Stimulated activated CD4-positive, alpha-beta T cell treated with anti-CD3 and anti-CD28 coated beads, Interleukin-4, amount 100 ng/mL, for 4 hours (primary cell): ENCODE measurements around the gene RD3L.
"Not testable (repeated sequence)": the region's sequence is repeated elsewhere in the genome, so short reads cannot be mapped to it uniquely, and the experiment has no call there.

Source experiments
- DNase-seq, 2 experiments: peaks; one replicate each; pipeline ENCODE4 v3.0.0-alpha.2; 2020

RD3L gene

DNA sequence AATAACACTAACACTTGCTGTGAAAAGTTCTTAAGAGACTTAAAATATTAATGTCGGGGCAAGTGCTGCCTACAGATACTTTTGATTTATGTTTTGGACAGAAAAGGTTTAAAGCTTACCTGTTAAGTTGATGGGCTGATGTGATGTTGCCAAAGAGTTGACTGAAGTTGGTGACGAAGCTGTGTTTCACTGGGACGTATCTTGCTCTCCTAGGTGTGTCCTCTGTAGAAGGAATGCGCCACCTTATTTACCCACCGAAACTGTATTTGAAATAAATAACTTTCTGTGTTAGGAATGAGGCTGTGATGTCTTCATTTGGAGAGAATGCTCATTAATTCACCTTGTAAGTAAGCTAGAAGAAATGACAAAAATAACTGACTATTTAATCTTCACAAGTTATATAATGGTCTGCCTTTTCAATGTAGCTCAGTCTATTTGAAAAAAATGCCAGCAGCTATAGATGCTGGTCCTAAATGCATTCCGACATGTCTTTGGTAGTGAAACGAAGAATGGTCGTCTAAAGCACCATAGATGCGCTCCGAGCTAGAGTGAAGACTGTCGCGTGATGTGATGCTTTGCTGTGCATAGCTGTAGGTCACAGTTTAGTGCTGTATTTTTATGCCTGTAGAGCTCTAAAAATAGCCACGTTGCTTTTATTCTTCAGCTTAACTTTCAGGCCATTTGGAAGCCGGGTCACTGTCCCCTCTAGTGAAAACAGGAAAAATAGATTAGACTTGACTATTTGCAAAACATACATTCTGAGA is at the start of gene RD3L:
Gene RD3L, minus strand, starts transcription at position 557 of the 764 bp plus-strand sequence. CDS start 834 bp downstream, outside the sequence.
- no peak for DNase-seq

DNA sequence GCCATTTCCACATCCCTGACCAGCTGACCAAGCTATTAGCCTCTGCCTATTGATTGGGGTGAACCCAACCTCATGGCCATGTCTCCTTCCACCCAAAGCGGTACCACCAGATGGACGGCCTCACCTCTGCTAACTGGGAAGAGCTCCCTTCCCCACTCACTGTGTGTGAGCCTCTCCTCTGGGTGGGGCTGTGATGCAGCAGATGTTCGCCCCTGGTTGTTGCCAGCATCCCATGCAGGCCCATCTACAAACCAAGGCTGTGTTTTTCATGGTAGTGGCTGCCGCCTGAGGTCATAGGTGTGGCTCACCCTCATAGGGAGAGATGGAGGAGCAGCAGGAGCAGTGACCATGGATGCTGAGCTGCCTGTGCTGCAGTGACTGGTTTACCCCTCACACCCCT is 47.6 kb upstream of the RD3L start:
- DNase-seq = no peak

DNA sequence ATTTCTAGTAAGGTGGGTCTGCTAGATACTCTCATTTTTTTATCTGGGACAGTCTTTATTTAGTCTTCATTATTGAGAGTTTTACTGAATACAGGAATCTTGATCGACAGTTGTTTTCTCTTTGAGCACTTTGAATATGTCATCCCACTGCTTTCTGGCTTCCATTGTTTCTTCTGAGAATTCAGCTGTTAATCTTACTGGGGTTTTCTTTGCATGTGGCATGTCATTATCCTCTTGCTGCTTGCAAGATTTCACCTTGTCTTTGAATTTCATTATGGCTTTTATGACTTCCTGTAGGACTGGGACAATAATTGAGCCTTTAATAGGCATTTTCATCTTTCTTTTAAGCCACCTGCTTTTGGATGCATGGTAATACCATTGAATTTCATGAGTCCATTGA is 46.7 kb upstream of the RD3L start:
- DNase-seq = no peak

DNA sequence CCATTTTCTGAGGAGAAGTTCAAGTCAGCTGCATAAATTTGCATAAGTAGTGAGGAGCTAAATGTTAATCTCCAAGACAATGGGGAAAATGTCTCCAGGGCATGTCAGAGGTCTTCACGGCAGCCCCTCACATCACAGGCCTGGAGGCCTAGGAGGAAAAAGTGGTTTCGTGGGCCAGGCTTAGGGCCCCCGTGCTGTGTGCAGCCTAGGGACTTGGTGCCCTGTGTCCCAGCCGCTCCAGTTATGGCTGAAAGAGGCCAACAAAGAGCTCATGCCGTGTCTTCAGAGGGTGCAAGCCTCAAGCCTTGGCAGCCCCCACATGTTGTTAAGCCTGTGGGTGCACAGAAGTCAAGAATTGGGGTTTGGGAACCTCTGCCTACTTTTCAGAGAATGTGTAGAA is 41.9 kb upstream of the RD3L start:
- DNase-seq = no peak

DNA sequence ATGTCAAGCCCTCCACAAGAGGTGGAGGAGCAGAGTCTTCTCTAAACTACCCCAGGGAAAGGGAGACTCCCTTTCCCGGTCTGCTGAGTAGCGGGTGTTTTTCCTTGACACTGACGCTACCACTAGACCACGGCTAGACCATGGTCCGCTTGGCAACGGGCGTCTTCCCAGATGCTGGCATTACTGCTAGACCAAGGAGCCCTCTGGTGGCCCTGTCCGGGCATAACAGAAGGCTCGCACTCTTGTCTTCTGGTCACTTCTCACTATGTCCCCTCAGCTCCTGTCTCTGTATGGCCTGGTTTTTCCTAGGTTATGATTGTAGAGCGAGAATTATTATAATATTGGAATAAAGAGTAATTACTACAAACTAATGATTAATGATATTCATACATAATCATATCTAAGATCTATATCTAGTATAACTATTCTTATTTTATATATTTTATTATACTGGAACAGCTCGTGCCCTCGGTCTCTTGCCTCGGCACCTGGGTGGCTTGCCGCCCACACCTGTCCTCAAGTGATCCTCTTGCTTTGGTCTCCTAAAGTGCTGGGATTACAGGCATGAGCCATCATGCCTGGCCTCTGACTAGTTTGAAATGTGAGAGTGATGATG is 38.4 kb upstream of the RD3L start:
- DNase-seq = not testable (repeated sequence)

DNA sequence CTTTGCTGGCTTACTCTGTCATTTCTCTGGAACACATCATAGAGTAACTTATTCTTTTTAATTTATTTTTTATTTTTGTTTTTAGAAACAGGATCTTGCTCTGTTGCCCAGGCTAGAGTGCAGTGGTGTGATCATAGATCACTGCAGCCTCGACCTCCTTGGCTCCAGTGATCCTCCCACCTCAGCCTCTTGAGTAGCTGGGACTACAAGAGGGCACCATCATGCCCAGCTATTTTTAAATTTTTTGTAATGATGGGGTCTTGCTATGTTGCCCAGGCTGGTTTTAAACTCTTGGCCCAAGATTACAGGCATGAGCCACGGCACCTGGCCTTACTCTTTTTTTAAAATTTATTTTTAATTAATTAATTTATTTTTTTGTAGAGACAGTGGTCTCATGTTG is 32.2 kb upstream of the RD3L start:
- no peak for DNase-seq

DNA sequence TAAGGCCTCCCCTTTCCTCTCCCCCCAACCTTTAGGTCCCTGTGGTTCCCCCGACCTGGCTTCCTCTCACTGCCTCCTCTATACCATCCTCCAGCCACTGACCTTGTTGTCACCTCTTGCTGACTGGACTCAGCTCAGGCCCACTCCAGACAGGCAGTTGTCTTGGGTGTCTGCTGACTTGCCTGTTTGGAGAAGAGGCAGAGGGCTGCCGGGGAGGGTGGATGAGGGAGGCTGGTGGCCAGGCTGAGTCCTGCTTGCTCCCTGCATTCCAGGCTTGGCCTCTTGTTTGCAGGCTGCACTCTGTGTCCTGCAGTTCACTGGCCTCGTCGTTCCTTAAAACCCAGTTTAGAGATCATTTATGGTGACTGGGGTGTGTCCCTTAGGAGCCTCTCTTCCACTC is 31.0 kb upstream of the RD3L start:
- no peak for DNase-seq

DNA sequence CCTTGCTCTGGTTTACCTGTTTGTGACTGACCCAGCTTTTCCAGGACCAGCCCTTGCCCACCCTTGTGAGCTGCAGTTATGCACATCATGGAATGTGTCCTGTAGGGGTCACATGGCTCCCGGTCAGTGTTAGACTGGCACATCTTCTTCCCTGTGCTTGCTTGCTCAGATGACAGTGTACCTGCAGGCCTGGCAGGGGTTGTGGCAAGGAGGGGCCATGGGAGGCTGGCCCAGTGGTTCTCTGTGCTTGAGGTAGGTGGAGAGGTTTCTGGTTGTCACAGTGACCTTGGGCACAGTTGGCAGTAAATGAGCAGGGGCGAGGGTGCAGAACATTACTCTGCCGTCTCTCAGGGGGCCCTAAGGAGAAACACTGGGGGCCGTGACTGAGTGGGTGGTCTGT is 27.6 kb upstream of the RD3L start:
- DNase-seq = no peak

DNA sequence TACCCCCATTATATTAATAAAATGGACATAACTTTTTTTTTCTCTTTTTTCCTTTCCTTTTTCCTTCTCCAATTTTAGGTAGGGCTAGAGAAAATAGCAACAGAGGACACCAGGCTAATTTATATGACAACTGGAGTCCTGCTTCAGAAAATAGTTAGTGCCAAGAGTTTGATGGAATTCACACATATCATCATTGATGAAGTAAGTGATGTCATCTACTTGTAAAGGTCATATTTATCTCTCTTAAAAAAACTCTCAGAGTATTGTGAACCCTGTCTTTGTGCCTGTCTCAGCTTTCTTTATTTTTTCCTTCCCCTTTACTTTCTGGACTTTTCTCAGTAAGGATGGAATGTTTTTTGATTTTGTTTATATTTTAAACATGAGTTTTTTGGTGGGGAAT is 24.3 kb upstream of the RD3L start:
- no peak for DNase-seq

DNA sequence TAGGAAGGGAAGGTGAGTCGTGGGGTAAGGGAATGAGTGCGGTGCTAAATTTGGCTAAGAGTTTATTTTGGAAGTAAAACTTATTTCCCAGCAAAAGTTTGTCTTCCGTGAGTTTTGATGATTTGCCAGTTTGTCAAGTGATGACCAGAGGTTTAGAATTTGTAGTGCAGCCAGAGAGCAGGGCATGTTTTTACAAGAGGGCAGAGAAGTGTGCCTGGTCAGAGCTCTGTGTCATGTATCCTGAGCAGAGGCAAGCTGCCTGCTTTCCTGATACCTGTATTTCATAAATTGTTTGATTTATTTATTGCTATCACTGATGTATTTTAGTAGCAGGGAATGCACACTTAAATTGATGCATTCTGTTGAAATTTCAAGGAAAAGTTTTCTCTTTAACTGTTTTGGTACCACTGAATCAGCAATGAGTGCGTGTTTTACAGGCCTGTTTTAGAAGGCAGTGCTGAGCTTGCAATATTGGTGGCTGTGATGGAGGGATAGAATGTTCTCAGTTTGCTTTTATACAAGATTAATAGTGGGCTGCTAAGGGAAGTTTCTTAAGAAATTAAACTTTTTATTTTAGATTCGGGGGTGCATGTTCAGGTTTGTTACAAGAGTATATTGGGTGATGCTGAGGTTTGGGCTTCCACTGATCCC is 19.7 kb upstream of the RD3L start:
- DNase-seq = no peak

DNA sequence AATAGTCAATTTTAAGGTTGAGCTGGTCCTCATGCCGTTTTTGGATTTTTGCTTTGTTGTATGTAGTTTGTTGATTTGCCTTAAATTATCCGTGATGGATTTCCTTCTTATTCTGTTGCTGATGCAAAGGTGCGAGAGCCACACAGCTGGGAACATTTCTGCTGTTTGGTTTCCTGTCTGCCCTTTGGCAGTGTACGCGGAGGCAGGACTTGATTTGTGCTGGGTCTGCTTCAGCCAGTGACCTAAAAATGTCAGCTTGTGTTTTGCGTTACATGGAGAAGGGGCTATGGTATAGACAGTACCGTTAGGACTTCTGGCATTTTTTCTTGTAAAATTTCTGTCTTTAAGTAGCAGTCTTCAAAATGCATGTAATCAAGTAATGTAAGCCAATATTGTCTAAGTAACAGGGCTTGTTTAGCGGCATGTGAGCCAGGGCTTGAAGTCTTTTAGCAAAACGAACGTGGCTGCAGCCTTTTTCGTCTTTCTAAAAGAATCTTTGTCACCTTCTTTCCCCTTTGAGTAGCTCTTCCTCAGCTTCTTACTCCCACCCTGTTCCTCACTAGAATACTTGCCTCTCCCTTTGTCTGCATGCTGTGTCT is 18.2 kb upstream of the RD3L start:
- no peak for DNase-seq

DNA sequence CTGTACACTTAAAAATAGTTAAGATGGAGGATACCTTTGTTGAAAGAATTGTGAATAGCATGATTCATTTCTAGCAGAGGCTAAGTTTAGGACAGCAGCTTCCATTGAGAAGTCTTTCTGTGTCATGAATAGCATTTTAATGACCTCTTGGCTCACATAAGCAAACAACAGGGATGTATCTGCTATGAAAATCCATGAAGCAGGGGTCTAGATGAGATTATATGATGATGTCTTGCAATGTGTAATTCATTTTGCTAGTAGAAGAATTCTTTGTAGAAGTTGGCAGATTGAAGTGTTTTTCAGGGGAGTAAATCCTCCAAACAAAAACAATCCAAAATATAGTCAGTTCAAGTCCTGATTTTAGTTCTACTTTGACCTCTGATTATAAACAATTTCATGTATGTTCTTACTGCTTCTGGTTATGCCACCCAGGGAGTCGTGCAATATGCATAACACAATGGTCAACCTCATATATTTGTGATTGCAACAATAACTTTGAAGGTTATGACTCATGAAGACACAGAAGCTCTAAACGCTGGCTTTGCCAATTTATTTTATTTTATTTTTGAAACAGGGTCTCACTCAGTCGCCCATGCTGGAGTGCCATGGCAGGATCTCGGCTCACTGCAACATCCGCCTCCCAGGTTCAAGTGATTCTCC is 6.9 kb upstream of the RD3L start:
- no peak for DNase-seq

DNA sequence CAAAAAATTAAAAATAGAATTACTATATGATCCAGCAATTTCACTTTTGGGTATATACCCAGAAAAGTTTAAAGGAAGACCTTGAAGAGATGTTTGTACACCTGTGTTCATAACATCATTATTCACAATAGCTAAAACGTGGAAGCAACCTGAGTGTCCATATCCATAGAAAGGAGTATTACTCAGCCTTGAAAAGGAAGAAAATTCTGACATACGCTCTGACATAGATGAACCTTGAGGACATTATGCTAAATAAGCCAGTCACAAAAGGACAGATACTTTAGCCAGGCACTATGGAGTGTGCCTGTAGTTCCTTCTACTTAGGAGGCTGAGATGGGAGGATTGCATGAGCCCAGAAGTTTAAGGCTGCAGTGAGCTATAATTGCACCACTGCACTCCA is 6.1 kb upstream of the RD3L start:
- no peak for DNase-seq

DNA sequence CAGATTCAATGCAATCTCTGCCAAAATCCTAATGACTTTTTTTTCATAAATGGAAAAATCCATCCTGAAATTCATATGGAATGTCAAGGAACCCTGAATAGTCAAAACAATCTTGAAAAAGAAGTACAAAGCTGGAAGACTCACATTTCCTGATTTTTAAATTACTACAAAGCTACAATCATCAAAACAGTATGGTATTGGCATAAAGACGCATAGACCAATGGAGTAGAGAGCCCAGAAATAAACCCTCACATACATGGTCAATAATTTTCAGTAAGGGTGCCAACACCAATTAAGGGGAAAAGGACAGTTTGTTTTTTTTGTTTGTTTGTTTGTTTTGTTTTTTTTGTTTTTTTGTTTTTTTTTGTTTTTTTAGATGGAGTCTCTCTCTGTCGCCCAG is 4.6 kb upstream of the RD3L start:
- no peak for DNase-seq

DNA sequence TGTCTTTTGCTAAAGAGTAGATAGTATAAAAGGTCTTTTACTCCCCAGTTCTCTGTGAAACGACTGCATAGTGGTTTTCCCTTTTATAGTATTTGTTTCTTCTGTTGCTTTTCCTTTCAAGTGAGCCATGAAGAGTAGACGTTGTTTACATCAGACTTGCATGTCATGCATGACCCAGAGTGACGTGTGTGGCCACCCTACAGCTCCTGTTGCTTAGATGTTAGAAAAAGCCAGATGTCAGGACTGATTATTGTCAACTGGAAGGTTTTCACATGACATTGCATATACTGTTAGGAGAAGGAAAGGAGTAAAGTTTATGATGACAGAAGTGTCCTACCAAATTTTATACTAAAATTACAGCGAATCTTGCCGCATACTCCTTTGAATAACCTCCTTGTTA is 1.3 kb upstream of the RD3L start:
- no peak for DNase-seq

DNA sequence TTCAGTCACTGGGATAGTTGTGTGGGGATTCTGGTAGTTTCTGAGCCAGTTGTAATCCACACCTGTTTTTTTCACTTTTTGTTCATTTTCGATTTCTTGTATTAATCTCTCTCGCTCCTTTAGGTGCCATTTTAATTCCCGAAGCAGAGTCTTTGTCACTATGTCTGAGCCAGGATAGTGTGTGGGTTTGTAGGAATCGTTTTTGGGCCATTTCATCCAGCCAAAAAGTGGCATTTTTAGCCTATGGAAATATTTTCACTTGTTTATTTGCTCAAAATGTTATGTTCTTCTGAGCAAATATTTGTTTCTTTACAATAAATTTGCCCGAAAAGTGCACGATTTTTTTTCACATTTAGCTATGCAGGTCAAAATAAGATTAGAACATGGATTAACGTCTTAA is 867 bp downstream of the RD3L start:
- DNase-seq = no peak

DNA sequence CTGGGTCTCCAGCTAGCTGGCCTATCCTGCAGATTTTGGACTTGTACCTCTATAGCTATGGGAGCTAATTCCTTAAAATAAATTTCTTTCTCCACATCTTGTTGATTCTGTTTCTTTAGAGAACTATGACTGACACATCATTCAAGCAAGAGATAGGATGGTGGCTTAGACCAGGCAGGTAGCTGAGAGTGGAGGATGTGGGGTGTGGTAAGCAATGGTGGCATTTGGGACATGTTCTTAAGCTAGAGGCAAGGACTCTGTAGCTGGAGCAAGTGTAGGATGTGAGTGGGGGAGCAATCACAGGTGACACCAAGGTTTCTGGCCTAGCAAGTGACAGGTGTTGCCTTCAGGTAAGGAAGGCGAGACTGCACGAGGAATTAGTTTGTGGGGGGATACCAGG is 7.2 kb downstream of the RD3L start:
- no peak for DNase-seq

DNA sequence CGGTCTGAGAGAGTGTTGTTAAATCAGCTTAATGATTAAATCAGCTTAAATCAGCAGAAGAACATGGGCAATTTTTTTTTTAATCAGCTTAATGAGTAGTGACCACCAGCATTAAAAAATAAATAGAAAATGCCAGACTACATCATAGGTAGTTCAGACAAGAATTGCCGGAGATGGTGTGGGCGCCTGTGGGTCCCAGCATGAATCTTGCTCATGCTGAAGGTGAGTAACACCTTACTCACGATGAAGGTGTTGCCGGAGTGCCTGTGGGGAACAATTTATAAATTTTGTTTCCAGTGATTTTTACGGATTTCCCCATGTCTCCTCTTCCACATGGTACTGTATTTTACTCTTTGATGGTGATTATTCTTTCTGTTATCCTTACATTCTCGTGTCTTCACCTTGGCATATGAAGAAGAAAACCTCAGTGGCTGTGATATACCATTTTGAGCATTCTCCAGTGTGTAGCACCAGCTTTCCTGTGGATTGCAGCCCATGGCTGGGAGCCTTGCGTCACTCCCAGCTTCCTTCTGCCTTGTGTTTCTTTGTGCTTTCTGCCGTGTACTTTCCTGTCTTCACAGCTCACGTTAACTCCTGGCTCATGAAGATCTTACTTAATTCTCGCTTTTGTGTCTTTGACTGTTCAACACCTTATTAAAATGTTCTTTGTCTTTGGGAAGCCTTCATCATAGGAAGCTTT is 9.4 kb downstream of the RD3L start:
- no peak for DNase-seq

DNA sequence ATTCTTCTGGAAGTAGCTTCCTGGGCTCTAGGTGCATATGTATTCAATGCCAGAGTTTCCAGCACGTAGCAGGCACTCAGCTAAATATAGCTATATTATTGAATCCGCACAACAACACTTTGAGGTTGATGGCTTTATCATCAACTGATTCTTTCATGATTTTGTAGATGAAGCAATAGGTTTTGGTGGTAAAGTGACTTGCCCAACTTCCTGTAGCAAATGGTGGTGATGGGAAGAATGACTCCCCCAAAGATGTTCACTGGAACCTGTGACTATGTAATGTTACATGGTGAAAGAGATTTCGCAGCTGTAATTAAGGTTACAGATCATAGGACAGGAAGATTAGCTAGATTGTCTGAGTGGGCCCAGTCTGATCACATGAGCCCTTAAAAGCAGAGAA is 10.9 kb downstream of the RD3L start:
- DNase-seq = no peak

DNA sequence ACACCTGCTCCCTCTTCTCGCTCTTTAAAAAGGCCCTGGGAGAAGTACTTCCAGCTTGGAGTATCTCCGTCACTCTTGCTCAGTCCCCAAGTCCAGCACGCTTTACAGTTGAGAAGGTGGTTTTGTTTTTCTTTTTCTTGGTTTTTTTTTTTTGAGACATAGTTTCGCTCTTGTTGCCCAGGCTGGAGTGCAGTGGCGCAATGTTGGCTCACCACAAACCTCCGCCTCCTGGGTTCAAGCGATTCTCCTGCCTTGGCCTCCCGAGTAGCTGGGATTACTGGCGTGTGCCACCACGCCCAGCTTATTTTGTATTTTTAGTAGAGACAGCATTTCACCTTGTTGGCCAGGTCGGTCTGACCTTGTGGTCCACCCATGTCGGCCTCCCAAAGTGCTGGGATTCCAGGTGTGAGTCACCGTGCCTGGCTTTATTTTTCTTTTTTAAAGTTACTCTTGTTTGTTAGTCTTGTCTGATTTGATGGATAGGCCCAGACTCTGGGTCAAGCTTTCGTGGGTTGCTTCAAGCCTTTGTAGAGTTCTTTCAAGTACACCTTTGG is 12.2 kb downstream of the RD3L start:
- DNase-seq = no peak

DNA sequence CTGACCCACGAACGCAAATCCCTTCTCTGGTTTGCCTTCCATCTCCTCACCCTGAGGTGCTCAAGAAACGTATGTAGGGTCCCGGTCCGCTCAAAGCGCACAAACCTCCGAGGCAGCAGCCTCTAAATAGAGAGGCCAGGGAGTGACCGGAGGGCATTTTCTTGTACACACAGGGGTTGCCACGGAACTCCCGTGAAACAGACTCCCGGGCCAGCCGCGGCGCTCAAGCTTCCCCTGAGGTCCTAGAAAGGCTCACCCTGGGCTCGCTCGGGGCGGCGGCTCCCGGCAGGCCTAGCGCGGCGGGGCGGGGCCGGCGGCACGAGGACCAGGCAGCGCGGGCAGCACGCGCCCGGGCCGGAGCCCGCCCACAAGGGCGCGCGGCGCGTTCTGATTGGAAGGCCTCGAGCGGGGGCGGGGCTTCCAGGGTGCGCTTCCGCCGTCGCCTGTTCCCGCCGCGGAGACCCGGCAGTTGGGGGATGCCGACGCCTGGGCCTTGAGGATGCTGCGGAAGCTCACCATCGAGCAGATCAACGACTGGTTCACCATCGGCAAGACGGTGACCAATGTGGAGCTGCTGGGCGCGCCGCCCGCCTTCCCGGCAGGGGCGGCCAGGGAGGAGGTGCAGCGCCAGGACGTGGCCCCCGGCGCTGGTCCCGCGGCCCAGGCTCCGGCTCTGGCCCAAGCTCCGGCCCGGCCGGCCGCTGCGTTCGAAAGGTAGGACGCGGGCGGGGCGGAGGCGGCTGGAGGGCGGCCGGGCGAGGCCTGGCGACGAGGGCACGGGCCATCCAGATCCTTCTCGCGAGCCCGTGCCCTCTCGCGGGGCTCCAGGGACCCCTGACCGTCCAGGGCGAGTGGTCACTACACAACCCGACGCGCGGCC is 14.1 kb downstream of the RD3L start, which contains the start of gene TDRD9:
Gene TDRD9, plus strand, starts transcription at position 446 of the 880 bp plus-strand sequence. Its CDS starts 54 bp downstream, at position 500.
- DNase-seq = no peak
